ENCODE measurements around the gene ANGPTL8.

Gene ANGPTL8

GRCh38 chr19:11273989-11274388 lies 34.6 kb downstream of the ANGPTL8 start:
- no peak overlapping the region for H3K9ac ChIP-seq (ENCODE audit: low read length)
- peaks cover 12% of the 10 kb centered on the region for H3K4me1 ChIP-seq (ENCODE audit: control insufficient read depth, insufficient read depth, low read length)
- H3K36me3 ChIP-seq (ENCODE audit: control insufficient read depth, insufficient read depth, low read length): no peaks in the 10 kb centered on the region
- H3K27me3 ChIP-seq (ENCODE audit: control insufficient read depth, insufficient read depth, low read length): no peaks in the 10 kb centered on the region
- H3K4me3 ChIP-seq (ENCODE audit: low read length): no peak overlapping the region
- no peaks in the 10 kb centered on the region for H3K9me3 ChIP-seq (ENCODE audit: control insufficient read depth, low read length)

- H3K9ac ChIP-seq (ENCODE audit: low read length): no peak overlapping the region
- no peak overlapping the region for H3K4me3 ChIP-seq (ENCODE audit: low read length)
- peaks cover 9% of the 10 kb centered on the region for H3K4me1 ChIP-seq (ENCODE audit: control insufficient read depth, insufficient read depth, low read length)
- no peaks in the 10 kb centered on the region for H3K9me3 ChIP-seq (ENCODE audit: control insufficient read depth, low read length)
- H3K27me3 ChIP-seq (ENCODE audit: control insufficient read depth, insufficient read depth, low read length): no peaks in the 10 kb centered on the region
- H3K36me3 ChIP-seq (ENCODE audit: control insufficient read depth, insufficient read depth, low read length): no peaks in the 10 kb centered on the region
Observed at GRCh38 chr19:11274533-11275086, 35.2 kb downstream of the ANGPTL8 start.

DNA sequence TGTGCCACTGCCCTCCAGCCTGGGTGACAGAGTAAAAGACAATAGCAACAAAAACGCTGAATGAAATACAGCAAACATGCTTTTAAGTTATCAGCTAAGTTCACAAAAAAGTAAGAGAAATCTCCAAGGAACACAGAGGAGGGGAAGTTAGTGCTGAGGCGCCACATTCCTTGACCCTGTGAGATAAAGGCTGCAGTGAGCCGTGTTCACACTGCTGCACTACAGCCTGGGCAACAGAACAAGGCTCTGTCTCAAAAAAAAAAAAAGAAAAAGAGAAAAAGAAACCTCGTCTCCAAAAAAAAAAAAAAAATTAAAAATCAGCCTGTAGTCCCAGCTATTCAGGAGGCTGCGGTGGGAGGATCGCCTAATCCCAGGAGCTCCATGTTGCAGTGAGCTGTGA lies 39.3 kb downstream of the ANGPTL8 start:
- no peaks in the 10 kb centered on the region for H3K9me3 ChIP-seq (ENCODE audit: control insufficient read depth, low read length)
- no peaks in the 10 kb centered on the region for H3K27me3 ChIP-seq (ENCODE audit: control insufficient read depth, insufficient read depth, low read length)
- no peaks in the 10 kb centered on the region for H3K4me1 ChIP-seq (ENCODE audit: control insufficient read depth, insufficient read depth, low read length)
- no peaks in the 10 kb centered on the region for H3K36me3 ChIP-seq (ENCODE audit: control insufficient read depth, insufficient read depth, low read length)
- no peak overlapping the region for H3K9ac ChIP-seq (ENCODE audit: low read length)
- no peak overlapping the region for H3K4me3 ChIP-seq (ENCODE audit: low read length)

DNA sequence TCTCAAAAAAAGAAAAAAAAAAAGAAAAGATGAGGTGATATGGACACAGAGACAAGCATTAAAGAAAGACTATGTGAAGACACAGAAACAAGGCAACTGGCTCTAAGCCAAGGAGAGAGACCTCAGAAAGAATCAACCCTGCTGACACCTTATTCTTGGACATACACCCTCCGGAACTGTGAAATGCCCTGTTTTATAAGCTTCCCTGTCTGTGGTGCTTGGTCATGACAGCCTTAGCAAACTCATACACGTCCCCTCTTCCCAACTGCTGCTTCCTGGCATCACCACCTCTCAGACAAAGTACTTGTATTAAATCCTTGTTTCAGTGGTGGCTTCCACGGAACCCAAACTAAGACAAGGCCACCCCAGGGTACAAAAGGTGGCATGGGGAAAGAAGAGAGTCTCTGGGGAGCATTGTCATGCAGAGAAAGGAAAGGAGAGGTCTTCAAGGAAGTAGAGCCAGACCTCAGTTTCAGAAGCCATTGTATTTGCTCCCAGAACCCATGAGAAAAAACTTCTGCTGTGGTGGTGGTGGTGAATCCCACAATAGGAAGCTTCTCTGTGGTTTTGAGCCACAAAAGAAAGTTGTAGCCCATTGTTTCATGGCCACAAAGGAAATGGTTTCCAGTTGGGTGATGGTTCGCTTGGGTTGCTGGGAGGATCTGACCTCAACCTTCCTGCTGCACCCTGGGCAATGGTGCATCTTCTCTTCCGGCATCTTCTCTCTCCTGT lies 40.3 kb downstream of the ANGPTL8 start:
- no peaks in the 10 kb centered on the region for H3K4me1 ChIP-seq (ENCODE audit: control insufficient read depth, insufficient read depth, low read length)
- no peaks in the 10 kb centered on the region for H3K36me3 ChIP-seq (ENCODE audit: control insufficient read depth, insufficient read depth, low read length)
- no peak overlapping the region for H3K9ac ChIP-seq (ENCODE audit: low read length)
- no peak overlapping the region for H3K4me3 ChIP-seq (ENCODE audit: low read length)
- no peaks in the 10 kb centered on the region for H3K9me3 ChIP-seq (ENCODE audit: control insufficient read depth, low read length)
- no peaks in the 10 kb centered on the region for H3K27me3 ChIP-seq (ENCODE audit: control insufficient read depth, insufficient read depth, low read length)

DNA sequence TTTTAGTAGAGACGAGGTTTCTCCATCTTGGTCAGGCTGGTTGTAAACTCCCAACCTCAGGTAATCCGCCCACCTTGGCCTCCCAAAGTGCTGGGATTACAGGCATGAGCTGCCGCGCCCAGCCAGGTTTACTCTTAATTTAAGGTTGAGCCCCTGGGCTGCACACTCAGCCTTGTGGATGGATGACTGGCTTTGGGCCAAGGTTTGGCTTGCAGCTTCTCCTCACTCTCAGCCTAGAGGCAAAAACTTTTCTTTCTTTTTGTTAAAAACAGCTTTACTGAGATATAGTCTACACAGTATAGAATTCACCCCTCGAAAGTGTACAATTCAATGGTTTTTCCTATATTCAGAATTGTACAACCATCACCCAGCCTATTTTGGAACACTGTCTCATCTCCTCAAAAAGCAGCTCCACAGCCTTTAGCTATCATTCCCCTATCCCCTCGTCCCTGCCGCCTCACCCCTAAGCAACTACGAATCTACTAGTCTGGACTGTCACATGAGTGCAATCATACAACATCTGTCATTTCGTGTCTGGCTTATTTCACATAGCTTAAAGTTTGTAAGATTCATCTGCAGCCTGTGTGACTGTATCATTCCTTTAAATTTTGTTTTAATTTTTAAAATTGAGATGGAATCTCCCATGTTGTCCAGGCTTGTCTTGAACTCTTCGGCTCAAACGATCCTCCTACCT lies 42.1 kb downstream of the ANGPTL8 start:
- H3K9me3 ChIP-seq (ENCODE audit: control insufficient read depth, low read length): no peaks in the 10 kb centered on the region
- no peaks in the 10 kb centered on the region for H3K27me3 ChIP-seq (ENCODE audit: control insufficient read depth, insufficient read depth, low read length)
- H3K4me3 ChIP-seq (ENCODE audit: low read length): no peak overlapping the region
- H3K9ac ChIP-seq (ENCODE audit: low read length): no peak overlapping the region
- no peaks in the 10 kb centered on the region for H3K4me1 ChIP-seq (ENCODE audit: control insufficient read depth, insufficient read depth, low read length)
- no peaks in the 10 kb centered on the region for H3K36me3 ChIP-seq (ENCODE audit: control insufficient read depth, insufficient read depth, low read length)

- Histone ChIP-seq H3K4me3 (ENCODE audit: low read length) (no peak overlapping the region), H3K9ac (ENCODE audit: low read length) (no peak overlapping the region), H3K9me3 (ENCODE audit: control insufficient read depth, low read length) (no peaks in the 10 kb centered on the region), H3K27me3 (ENCODE audit: control insufficient read depth, insufficient read depth, low read length) (peaks cover 3% of the 10 kb centered on the region), H3K4me1 (ENCODE audit: control insufficient read depth, insufficient read depth, low read length) (no peaks in the 10 kb centered on the region), H3K36me3 (ENCODE audit: control insufficient read depth, insufficient read depth, low read length) (no peaks in the 10 kb centered on the region)
Observed at GRCh38 chr19:11284515-11284914, 45.1 kb downstream of the ANGPTL8 start.

DNA sequence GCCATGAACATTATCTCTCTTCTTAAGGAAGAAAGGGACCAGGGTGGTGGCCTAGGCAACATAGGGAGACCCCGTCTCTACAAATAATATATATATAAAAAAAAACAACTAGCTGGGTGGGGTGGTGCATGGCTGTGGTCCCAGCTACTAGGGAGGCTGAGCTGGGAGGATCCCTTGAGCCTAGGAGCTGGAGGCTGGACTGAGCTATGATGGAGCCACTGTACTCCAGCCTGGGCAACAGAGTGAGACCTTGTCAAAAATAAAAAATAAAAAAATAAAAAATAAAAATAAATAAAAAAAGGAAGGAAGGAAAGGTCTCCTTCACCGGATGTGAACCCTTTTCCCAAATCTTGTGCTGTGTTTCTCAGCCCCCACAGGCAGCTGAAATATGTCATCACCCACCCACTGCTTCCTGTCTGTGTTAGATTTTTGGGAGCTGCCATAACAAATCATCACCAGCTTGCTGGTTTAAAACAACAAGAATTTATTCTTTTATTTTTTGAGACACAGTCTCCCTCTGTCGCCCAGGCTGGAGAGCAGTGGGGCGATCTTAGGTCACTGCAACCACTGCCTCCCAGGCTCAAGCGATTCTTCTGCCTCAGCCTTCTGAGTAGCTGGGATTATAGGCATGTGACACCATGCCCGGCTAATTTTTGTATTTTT lies 47.0 kb downstream of the ANGPTL8 start:
- no peak overlapping the region for H3K9ac ChIP-seq (ENCODE audit: low read length)
- no peaks in the 10 kb centered on the region for H3K36me3 ChIP-seq (ENCODE audit: control insufficient read depth, insufficient read depth, low read length)
- no peaks in the 10 kb centered on the region for H3K4me1 ChIP-seq (ENCODE audit: control insufficient read depth, insufficient read depth, low read length)
- no peak overlapping the region for H3K4me3 ChIP-seq (ENCODE audit: low read length)
- H3K27me3 ChIP-seq (ENCODE audit: control insufficient read depth, insufficient read depth, low read length): peaks cover 3% of the 10 kb centered on the region
- no peaks in the 10 kb centered on the region for H3K9me3 ChIP-seq (ENCODE audit: control insufficient read depth, low read length)

- no peak overlapping the region for H3K4me3 ChIP-seq (ENCODE audit: low read length)
- H3K27me3 ChIP-seq (ENCODE audit: control insufficient read depth, insufficient read depth, low read length): peaks cover 3% of the 10 kb centered on the region
- H3K9me3 ChIP-seq (ENCODE audit: control insufficient read depth, low read length): no peaks in the 10 kb centered on the region
- H3K9ac ChIP-seq (ENCODE audit: low read length): no peak overlapping the region
- H3K36me3 ChIP-seq (ENCODE audit: control insufficient read depth, insufficient read depth, low read length): no peaks in the 10 kb centered on the region
- H3K4me1 ChIP-seq (ENCODE audit: control insufficient read depth, insufficient read depth, low read length): no peaks in the 10 kb centered on the region
Observed at GRCh38 chr19:11288349-11288748, 48.9 kb downstream of the ANGPTL8 start.

DNA sequence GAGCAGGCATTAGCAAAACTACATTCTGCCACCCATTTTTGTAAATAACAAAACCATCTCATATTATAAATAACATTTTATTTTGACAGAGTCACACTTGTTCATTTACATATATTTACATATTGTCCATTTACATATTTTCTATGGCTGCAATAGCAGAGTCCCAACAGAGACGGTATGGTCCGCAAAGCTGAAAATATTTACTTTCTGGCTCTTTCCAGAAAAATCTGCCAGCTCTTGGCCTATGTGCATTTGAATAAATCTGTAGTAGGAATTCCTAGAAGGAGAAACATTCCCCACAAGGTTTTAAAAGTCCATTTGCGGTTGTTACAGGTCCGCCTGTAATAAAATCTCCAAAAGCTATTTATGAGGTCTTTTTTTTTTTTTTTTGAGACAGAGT lies 50.8 kb downstream of the ANGPTL8 start:
- peaks cover 3% of the 10 kb centered on the region for H3K27me3 ChIP-seq (ENCODE audit: control insufficient read depth, insufficient read depth, low read length)
- no peaks in the 10 kb centered on the region for H3K9me3 ChIP-seq (ENCODE audit: control insufficient read depth, low read length)
- H3K36me3 ChIP-seq (ENCODE audit: control insufficient read depth, insufficient read depth, low read length): no peaks in the 10 kb centered on the region
- no peak overlapping the region for H3K4me3 ChIP-seq (ENCODE audit: low read length)
- peaks cover 1% of the 10 kb centered on the region for H3K4me1 ChIP-seq (ENCODE audit: control insufficient read depth, insufficient read depth, low read length)
- H3K9ac ChIP-seq (ENCODE audit: low read length): no peak overlapping the region

DNA sequence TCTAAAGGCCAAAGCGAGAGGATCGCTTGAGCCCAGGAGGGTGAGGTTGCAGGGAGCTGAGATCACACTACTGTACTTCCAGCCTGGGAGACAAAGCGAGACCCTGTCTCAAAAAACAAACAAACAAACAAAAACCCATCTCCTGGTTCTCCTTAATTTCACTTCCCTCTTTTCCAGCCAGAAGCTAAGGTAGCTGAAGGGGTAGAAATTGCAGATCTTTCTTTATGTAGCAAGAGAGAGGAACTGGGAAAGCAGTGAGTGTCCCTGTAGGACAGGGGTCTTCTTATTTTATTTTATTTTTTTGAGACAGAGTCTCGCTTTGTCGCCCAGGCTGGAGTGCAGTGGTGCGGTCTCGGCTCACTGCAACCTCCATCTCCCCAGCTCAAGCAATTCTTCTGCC lies 52.0 kb downstream of the ANGPTL8 start:
- H3K9ac ChIP-seq (ENCODE audit: low read length): no peak overlapping the region
- H3K4me3 ChIP-seq (ENCODE audit: low read length): no peak overlapping the region
- no peaks in the 10 kb centered on the region for H3K36me3 ChIP-seq (ENCODE audit: control insufficient read depth, insufficient read depth, low read length)
- H3K27me3 ChIP-seq (ENCODE audit: control insufficient read depth, insufficient read depth, low read length): peaks cover 3% of the 10 kb centered on the region
- peaks cover 4% of the 10 kb centered on the region for H3K4me1 ChIP-seq (ENCODE audit: control insufficient read depth, insufficient read depth, low read length)
- H3K9me3 ChIP-seq (ENCODE audit: control insufficient read depth, low read length): no peaks in the 10 kb centered on the region

All from mucosa of stomach (tissue), 1 donor.